GM19463 (cell line): Measurements from ENCODE around the gene CHN2.

Experiments used
- ATAC-seq: cut with Tn5 transposase; IDR thresholded peaks from one replicate; pipeline ENCODE4 v1.9.1; 2021; ENCODE audit warnings: mild to moderate bottlenecking, moderate library complexity; ENCODE audit not compliant: unreplicated experiment

The CHN2 gene

GRCh38 chr7:29482056-29482455 is 287.5 kb downstream of the CHN2 start:
- no peak for ATAC-seq

DNA sequence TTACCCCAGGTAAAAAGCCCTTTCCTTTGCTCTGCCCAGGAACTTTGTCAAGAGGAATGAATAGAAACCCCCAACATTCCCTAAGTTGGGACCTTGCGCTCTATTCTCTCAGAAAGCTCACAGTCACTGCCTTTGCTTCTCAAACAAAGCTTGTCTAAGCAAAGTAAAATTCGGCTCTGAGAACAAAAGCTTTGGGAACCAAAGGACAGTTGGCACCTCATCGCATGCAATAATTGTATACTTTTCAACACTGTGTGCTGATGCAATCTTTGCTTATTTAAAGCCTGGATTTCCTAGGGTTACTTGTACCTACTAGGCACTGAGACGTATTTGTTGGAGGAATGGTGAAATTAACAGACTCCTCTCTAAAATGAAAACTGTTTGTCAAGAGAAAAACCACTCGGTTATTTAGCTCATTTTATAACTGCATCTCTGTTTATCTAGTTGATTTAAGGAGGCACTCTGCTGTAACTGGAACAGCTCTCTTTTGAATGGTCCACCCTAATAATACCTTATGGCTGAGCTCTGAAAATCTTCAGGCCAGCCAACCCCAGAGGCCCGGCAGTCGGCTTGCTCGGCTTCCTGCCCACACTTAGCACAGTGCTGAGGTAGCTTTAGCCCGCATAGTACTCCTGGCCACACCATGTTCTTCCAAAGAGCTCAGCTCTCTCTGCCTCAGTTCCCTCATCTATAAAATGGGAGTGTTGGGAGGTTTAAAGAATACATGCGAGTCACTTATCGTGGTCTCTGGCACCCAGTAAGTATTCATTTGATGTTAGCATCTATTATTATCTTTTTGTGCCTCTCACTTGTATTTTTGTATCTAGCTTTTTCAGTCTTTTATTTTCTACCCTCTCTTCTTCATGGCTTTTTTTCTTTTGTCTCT is 288.9 kb downstream of the CHN2 start:
- ATAC-seq = no peak

DNA sequence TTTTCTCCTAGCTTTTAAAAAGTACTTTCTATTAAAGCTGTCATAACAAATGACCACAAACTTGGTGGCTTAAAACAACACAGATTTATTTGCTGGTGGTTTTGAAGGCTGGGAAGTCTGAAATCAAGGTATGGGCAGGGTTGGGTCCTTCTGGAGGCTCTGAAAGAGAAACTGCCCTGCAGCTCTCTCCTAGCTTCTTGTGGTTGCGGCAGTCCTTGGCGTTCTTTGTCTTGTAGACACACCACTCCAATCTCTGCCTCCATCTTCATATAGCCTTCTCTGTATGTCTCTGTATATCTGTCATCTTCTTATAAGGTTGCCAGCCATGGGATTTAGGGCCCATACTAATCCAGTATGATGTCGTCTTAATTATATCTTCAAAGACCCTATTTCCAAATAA is 289.7 kb downstream of the CHN2 start:
- ATAC-seq = no peak

DNA sequence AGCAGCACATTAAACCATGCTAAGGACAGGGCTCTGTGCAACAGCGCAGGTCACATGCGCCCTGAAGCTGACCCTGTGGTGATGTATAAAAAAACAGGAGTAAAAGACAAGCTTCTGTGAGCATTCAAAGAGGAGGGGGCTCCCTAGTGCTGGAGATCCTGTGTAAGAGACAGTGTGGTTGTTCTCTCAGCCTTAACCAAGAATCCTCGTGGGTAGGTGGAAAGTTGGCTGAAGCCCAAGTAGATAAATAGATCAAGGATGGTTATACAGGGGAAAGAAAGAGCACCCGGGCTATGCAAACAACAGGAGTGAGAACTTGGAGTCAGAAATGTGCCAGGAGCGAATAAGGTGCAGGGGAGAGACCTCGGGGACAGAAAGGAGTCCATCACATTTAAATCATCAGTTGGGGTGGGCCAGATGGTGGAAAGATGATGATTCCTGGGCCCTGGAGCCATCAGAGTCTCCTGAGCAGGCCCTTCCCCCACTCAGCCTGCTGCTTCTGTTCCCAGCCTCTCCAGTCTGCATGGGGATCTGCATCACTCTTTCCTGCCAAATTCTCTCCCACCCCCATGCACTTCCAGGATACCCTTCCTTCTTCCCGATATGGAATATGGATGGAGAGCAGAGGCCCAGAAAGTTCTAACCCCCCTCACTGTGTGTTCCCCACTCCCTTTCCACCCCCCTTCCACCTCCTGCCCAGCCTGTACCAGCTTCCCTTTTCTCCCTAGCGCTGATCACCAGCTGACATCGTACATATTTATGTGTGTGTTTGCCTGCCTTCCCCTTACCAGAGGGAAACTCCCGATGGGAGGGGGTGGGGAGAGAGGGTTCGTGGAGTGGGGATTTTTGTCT is 291.0 kb downstream of the CHN2 start:
- ATAC-seq = no peak

DNA sequence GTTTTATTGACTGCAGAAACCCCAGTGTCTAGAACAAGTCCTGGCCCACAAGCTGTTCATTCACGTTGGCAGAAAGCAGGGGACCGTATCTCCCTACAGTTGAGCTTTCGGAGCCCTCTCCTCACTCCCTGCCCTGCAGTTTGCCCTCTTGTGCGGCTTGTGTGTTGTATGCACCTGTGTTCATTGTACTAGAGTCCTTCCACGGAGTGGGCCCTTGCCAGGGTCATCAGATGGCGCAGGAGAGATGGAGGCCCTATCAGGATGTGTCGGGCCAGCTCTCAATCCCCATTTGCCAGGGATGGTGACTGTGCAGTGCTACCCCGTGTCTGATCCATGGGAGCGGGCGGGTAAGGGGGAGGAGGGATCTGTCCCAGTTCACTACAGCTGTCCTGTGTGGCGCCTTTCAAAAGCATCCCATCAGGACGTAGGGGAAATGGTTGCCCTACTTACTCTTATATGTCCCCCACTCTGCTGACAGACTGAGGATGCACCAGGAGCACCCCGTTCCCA is 291.7 kb downstream of the CHN2 start:
- ATAC-seq = no peak

DNA sequence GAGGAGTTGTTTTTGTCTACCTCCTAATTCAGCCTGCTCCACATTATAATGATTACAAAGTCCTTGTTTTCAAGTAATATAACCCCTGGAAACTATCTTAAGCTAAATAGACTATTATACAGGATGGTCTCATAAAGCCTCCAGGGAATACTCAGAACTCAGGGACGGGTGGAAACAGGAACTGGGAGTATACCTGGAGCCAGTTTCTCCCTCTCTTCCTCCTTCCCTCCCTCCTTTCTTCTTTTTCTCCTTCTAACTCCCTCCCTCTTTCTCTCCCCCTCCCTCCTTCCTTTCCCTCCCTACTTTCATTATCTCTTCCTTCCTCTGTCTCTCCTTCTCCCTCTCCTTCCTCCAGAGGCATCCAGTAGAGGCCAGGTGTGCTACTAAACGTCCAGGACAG is 292.8 kb downstream of the CHN2 start:
- no peak for ATAC-seq

- ATAC-seq = no peak
These were observed 293.8 kb downstream of the CHN2 start for GRCh38 chr7:29488203-29488970.

GRCh38 chr7:29488977-29489376 is 294.4 kb downstream of the CHN2 start:
- no peak for ATAC-seq

- no peak for ATAC-seq
These were observed 295.6 kb downstream of the CHN2 start for GRCh38 chr7:29490094-29490607.

- no peak for ATAC-seq
These were observed 299.8 kb downstream of the CHN2 start for GRCh38 chr7:29494350-29494749.

GRCh38 chr7:29495653-29496052 is 301.1 kb downstream of the CHN2 start:
- no peak for ATAC-seq

DNA sequence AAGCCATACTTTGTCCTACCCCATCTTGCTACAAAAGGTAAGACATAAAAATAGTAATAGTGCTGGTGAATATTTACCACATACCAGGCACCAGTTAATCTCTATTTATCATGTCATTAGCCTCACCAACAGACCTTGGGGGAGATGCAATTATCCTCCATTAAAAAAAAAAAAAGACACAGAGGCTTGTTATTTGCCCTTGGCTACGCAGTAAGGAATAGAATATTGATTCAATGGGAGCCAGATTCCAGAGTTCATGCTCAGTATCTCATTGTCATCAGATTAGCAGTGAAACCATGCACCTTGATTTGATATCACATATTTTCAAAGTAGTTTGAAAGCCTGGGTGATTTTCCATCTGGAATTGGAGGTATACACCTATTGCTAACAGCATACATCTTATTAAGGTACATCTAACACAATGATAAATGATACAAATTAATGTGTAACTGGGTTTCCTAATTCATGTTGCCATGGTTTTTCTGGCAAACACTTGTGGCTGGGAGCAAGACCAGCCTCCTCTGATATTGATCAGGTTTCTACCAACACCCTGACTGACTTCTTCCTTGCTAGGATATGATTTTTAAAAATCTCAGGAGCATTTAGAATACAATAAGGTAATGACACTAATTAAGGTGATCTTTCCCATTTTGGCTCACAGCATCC is 301.9 kb downstream of the CHN2 start:
- ATAC-seq = no peak

- ATAC-seq = no peak
These were observed 305.4 kb downstream of the CHN2 start for GRCh38 chr7:29499932-29500331.

DNA sequence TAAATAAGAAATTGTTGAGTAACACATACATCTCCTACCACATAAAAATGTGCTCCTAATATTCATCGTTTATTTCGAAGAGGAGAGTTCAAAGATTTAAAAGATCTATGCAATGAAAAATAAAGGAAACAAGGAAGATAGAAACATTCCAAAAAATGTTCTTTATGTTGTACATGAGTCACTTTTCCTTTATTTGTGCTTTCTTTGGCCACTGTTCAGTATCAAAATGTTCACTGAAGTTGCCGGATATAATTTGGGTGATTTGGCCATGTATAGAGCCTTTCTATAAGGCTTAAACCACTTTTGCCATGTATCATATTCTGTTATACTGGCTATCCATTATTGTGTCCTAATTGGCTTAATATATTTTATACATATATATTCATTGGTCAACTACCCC is 306.1 kb downstream of the CHN2 start:
- no peak for ATAC-seq

DNA sequence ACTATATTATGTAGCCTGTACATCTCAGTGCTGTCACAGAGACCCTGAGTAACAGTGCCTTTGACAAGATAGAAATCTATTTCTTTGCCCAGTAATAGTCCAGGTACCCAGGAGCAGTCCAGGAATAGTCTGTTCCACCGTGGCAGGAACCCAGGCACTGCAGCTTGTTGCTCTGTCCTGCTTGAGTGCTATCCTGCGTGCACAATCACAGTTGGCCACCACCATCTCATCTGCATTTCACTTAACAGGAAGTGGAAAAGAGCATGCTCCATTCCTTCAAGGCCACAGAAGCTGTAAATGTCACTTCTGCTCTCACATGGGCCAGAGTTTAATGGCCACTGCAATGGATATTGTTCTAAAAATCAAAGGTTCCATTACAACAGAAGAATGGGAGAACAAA is 307.6 kb downstream of the CHN2 start:
- ATAC-seq = no peak

DNA sequence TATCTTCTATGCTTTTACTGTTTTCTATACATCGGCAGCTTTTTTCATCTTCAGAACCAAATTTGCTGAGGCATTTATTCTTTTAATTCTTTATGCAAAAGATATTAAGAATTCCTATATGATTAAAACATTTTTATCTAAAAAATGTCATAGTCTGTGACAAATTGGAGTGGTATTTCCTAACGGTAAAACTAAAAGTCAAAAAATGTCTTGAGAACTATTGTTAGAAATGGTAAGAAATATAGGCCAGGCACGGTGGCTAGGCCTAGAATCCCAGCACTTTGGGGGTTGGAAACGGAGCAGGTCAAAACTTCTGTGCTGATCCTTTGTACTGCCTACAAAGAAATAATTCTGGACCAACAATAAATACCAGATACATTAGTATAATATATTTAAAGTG is 311.4 kb downstream of the CHN2 start:
- ATAC-seq = no peak

DNA sequence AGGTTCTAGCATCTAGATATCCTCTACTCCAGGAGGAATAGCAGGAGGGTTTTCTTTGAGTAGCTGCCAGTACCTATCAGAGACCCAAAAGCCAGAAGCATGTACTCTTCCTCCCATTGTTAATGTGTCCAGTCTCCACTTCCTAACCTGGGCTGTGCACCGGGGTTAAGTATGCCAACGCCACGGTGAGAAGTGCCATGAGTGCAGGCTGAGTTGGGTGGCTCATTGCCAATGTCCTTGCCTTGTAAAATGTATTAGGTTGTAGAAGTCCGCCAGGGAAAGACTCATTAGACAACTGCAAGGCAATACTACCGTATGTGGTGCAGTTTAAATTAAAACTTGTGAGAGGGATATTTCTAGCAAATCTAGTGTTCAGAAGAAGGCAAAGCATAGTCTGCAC is 314.0 kb downstream of the CHN2 start:
- ATAC-seq = no peak

DNA sequence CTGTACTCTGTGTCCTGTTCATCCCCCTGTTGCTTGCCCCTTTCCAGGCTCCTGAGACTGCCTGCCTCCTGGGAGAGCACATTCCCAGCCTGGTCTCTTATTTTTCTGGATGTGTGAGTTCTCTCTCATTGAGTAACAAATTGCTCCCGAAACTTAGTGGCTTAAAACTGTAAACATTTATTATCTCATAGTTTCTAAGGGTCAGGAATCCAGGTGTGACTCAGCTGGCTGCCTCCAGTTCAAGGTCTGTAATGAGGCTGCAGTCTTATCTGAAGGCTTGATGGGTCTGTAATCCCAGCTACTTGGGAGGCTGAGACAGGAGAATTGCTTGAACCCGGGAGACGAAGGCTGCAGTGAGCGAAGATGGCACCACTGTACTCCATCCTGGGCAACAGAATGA is 315.5 kb downstream of the CHN2 start:
- no peak for ATAC-seq

DNA sequence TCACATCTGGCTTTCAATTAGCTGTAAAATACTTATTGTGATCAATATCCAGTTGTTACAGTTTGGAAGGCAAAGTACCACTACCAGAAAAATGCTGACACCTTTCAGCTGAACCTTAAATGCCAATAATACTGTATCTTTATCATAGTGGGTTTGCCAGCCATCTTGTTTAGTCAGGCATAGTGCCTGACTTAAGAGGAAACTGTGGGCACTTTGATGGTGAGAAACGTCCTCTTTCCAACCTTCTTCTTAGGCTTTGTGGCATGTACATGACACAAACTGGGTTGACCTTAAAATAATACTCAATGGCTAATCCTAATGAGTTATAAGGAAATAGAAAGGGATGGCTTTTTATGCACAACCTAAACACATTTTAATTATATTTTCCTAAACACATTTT is 316.8 kb downstream of the CHN2 start:
- ATAC-seq = no peak

DNA sequence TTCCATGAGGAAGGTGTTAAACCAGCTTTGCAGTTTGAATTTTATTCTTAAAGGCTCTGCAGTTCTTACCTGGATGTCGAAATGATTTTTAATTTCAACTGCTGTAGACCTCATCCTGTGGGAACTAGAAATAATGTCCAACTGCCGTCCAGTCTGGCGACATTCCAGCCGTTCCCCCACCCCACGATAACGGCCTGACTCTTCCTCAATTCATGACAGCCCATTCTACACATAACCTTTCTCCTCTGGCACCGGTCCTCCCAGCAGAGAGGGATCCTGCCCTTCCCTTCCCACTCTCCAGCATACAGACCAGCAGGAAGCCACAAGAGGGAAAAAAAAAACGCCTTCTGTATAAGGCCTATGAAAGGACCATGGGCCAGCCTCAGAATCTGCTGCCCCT is 317.3 kb downstream of the CHN2 start:
- ATAC-seq = no peak
